ENCODE data around the gene ST8SIA2.

ST8SIA2 gene

GRCh38 chr15:92405942-92406341 lies 12.3 kb downstream of the ST8SIA2 start:
- Histone ChIP-seq H3K4me1 (ENCODE audit: control insufficient read depth in 1 of 2, insufficient read depth in 2 of 2, low read length in 2 of 2) (peaks cover 0 to 3% of the 10 kb centered on the region in 2 experiments), H3K9me3 (ENCODE audit: insufficient read depth, low read depth, low read length) (no peaks in the 10 kb centered on the region), H4K91ac (ENCODE audit: low read depth, low read length) (no peak overlapping the region), H2BK5ac (ENCODE audit: low read depth, low read length, poor library complexity) (no peak overlapping the region), H3K79me1 (ENCODE audit: low read length) (no peaks in the 10 kb centered on the region), H4K12ac (ENCODE audit: low read depth, low read length) (no peak overlapping the region), H2AFZ (ENCODE audit: insufficient read depth, low read length, poor library complexity) (no peak overlapping the region), H3K36me3 (ENCODE audit: control insufficient read depth in 1 of 2, insufficient read depth in 2 of 2, low read length in 2 of 2) (no peaks in the 10 kb centered on the region), H2AK5ac (ENCODE audit: low read length) (no peak overlapping the region), H3K14ac (ENCODE audit: low read length) (no peak overlapping the region), H3K4me3 (ENCODE audit: low read depth, low read length) (no peak overlapping the region), H4K8ac (ENCODE audit: low read depth, low read length) (no peak overlapping the region), H3K4ac (ENCODE audit: low read depth, low read length) (no peak overlapping the region), H3K9ac (ENCODE audit: low read length) (no peak overlapping the region), H3K4me2 (ENCODE audit: low read length) (no peak overlapping the region), H2BK120ac (ENCODE audit: insufficient read depth, low read length, poor library complexity) (no peak overlapping the region), H3K27me3 (ENCODE audit: insufficient read depth, low read length) (no peaks in the 10 kb centered on the region), H3K18ac (ENCODE audit: low read length) (no peak overlapping the region), H3K79me2 (ENCODE audit: control insufficient read depth, insufficient read depth, low read length, poor library complexity) (no peaks in the 10 kb centered on the region), H3K27ac (ENCODE audit: low read depth, low read length) (no peak overlapping the region), H2BK12ac (ENCODE audit: low read length) (no peak overlapping the region), H3K23ac (ENCODE audit: low read length) (no peak overlapping the region)
- no peak for DNase-seq
- no CpG with 5 or more reads among the region's 5 CpGs for WGBS (ENCODE audit: extremely low coverage, insufficient coverage, insufficient read length)

GRCh38 chr15:92407321-92407720 lies 13.6 kb downstream of the ST8SIA2 start:
- no peak overlapping the region for H4K91ac ChIP-seq (ENCODE audit: low read depth, low read length)
- no peaks in the 10 kb centered on the region for H3K36me3 ChIP-seq (ENCODE audit: control insufficient read depth in 1 of 2, insufficient read depth in 2 of 2, low read length in 2 of 2)
- no peak overlapping the region for H3K14ac ChIP-seq (ENCODE audit: low read length)
- no peak overlapping the region for H4K8ac ChIP-seq (ENCODE audit: low read depth, low read length)
- no peak overlapping the region for H3K18ac ChIP-seq (ENCODE audit: low read length)
- no peak overlapping the region for H3K23ac ChIP-seq (ENCODE audit: low read length)
- no peak overlapping the region for H3K4me3 ChIP-seq (ENCODE audit: low read depth, low read length)
- H3K4me2 ChIP-seq (ENCODE audit: low read length): no peak overlapping the region
- no peak overlapping the region for H3K4ac ChIP-seq (ENCODE audit: low read depth, low read length)
- no peak overlapping the region for H2AFZ ChIP-seq (ENCODE audit: insufficient read depth, low read length, poor library complexity)
- no peaks in the 10 kb centered on the region for H3K79me2 ChIP-seq (ENCODE audit: control insufficient read depth, insufficient read depth, low read length, poor library complexity)
- no peak overlapping the region for H3K27ac ChIP-seq (ENCODE audit: low read depth, low read length)
- peaks cover 0 to 3% of the 10 kb centered on the region in 2 experiments for H3K4me1 ChIP-seq (ENCODE audit: control insufficient read depth in 1 of 2, insufficient read depth in 2 of 2, low read length in 2 of 2)
- no peak overlapping the region for H4K12ac ChIP-seq (ENCODE audit: low read depth, low read length)
- peak overlapping the region; percentile 28 for H3K9ac ChIP-seq (ENCODE audit: low read length)
- no peaks in the 10 kb centered on the region for H3K27me3 ChIP-seq (ENCODE audit: insufficient read depth, low read length)
- H3K9me3 ChIP-seq (ENCODE audit: insufficient read depth, low read depth, low read length): no peaks in the 10 kb centered on the region
- DNase-seq: no peak
- WGBS (ENCODE audit: extremely low coverage, insufficient coverage, insufficient read length): no CpG with 5 or more reads among the region's 6 CpGs
- no peaks in the 10 kb centered on the region for H3K79me1 ChIP-seq (ENCODE audit: low read length)
- H2BK5ac ChIP-seq (ENCODE audit: low read depth, low read length, poor library complexity): no peak overlapping the region
- no peak overlapping the region for H2BK12ac ChIP-seq (ENCODE audit: low read length)
- no peak overlapping the region for H2BK120ac ChIP-seq (ENCODE audit: insufficient read depth, low read length, poor library complexity)
- no peak overlapping the region for H2AK5ac ChIP-seq (ENCODE audit: low read length)

- H3K23ac ChIP-seq (ENCODE audit: low read length): no peak overlapping the region
- no peak overlapping the region for H3K18ac ChIP-seq (ENCODE audit: low read length)
- no peak overlapping the region for H2BK12ac ChIP-seq (ENCODE audit: low read length)
- H2AFZ ChIP-seq (ENCODE audit: insufficient read depth, low read length, poor library complexity): no peak overlapping the region
- no peak overlapping the region for H3K14ac ChIP-seq (ENCODE audit: low read length)
- H3K79me2 ChIP-seq (ENCODE audit: control insufficient read depth, insufficient read depth, low read length, poor library complexity): no peaks in the 10 kb centered on the region
- H3K27ac ChIP-seq (ENCODE audit: low read depth, low read length): no peak overlapping the region
- peaks cover 0 to 3% of the 10 kb centered on the region in 2 experiments for H3K4me1 ChIP-seq (ENCODE audit: control insufficient read depth in 1 of 2, insufficient read depth in 2 of 2, low read length in 2 of 2)
- no peak overlapping the region for H3K4me2 ChIP-seq (ENCODE audit: low read length)
- H2BK5ac ChIP-seq (ENCODE audit: low read depth, low read length, poor library complexity): no peak overlapping the region
- H3K4me3 ChIP-seq (ENCODE audit: low read depth, low read length): no peak overlapping the region
- no peak overlapping the region for H3K4ac ChIP-seq (ENCODE audit: low read depth, low read length)
- no peaks in the 10 kb centered on the region for H3K79me1 ChIP-seq (ENCODE audit: low read length)
- no peaks in the 10 kb centered on the region for H3K9me3 ChIP-seq (ENCODE audit: insufficient read depth, low read depth, low read length)
- H3K27me3 ChIP-seq (ENCODE audit: insufficient read depth, low read length): no peaks in the 10 kb centered on the region
- H3K9ac ChIP-seq (ENCODE audit: low read length): no peak overlapping the region
- no peak overlapping the region for H4K8ac ChIP-seq (ENCODE audit: low read depth, low read length)
- no peak overlapping the region for H4K12ac ChIP-seq (ENCODE audit: low read depth, low read length)
- H4K91ac ChIP-seq (ENCODE audit: low read depth, low read length): no peak overlapping the region
- WGBS (ENCODE audit: extremely low coverage, insufficient coverage, insufficient read length): no CpG with 5 or more reads among the region's 5 CpGs
- no peak overlapping the region for H2BK120ac ChIP-seq (ENCODE audit: insufficient read depth, low read length, poor library complexity)
- no peak for DNase-seq
- no peak overlapping the region for H2AK5ac ChIP-seq (ENCODE audit: low read length)
- no peaks in the 10 kb centered on the region for H3K36me3 ChIP-seq (ENCODE audit: control insufficient read depth in 1 of 2, insufficient read depth in 2 of 2, low read length in 2 of 2)
Measured at GRCh38 chr15:92407916-92408315, 14.2 kb downstream of the ST8SIA2 start.

GRCh38 chr15:92409006-92409405 lies 15.3 kb downstream of the ST8SIA2 start:
- Histone ChIP-seq H3K4me2 (ENCODE audit: low read length) (no peak overlapping the region), H3K14ac (ENCODE audit: low read length) (no peak overlapping the region), H3K18ac (ENCODE audit: low read length) (no peak overlapping the region), H3K4ac (ENCODE audit: low read depth, low read length) (no peak overlapping the region), H2AK5ac (ENCODE audit: low read length) (no peak overlapping the region), H3K9me3 (ENCODE audit: insufficient read depth, low read depth, low read length) (no peaks in the 10 kb centered on the region), H3K4me1 (ENCODE audit: control insufficient read depth in 1 of 2, insufficient read depth in 2 of 2, low read length in 2 of 2) (peaks cover 0 to 3% of the 10 kb centered on the region in 2 experiments), H4K8ac (ENCODE audit: low read depth, low read length) (no peak overlapping the region), H3K36me3 (ENCODE audit: control insufficient read depth in 1 of 2, insufficient read depth in 2 of 2, low read length in 2 of 2) (no peaks in the 10 kb centered on the region), H3K23ac (ENCODE audit: low read length) (no peak overlapping the region), H2BK12ac (ENCODE audit: low read length) (no peak overlapping the region), H4K91ac (ENCODE audit: low read depth, low read length) (no peak overlapping the region), H3K4me3 (ENCODE audit: low read depth, low read length) (no peak overlapping the region), H2BK120ac (ENCODE audit: insufficient read depth, low read length, poor library complexity) (no peak overlapping the region), H3K79me1 (ENCODE audit: low read length) (no peaks in the 10 kb centered on the region), H3K9ac (ENCODE audit: low read length) (no peak overlapping the region), H4K12ac (ENCODE audit: low read depth, low read length) (no peak overlapping the region), H3K27me3 (ENCODE audit: insufficient read depth, low read length) (no peaks in the 10 kb centered on the region), H2AFZ (ENCODE audit: insufficient read depth, low read length, poor library complexity) (no peak overlapping the region), H3K27ac (ENCODE audit: low read depth, low read length) (no peak overlapping the region), H3K79me2 (ENCODE audit: control insufficient read depth, insufficient read depth, low read length, poor library complexity) (no peaks in the 10 kb centered on the region), H2BK5ac (ENCODE audit: low read depth, low read length, poor library complexity) (no peak overlapping the region)
- DNase-seq: no peak
- WGBS (ENCODE audit: extremely low coverage, insufficient coverage, insufficient read length): no CpG with 5 or more reads among the region's 5 CpGs
